NT2/D1 (cell line): ENCODE measurements around the gene FCSK.

Experiments used
- DNase-seq: peaks from one replicate; pipeline ENCODE4 v3.0.0-alpha.2; 2011; ENCODE audit warnings: low read depth, low spot score
- H3K27me3 ChIP-seq: 2 replicates; pipeline ENCODE4 v1.6.0; 2011; ENCODE audit warnings: mild to moderate bottlenecking; ENCODE audit not compliant: insufficient read length, insufficient read depth
- H3K36me3 ChIP-seq: 2 replicates; pipeline ENCODE4 v1.6.1; 2011; ENCODE audit warnings: mild to moderate bottlenecking, low read length, mixed read lengths; ENCODE audit not compliant: insufficient read depth, insufficient read length
- H3K4me1 ChIP-seq: 2 replicates; pipeline ENCODE4 v1.5.1; 2011; ENCODE audit not compliant: insufficient read depth, insufficient read length
- H3K4me3 ChIP-seq: 2 replicates; pipeline ENCODE4 v1.5.1; 2011; ENCODE audit warnings: low read depth; ENCODE audit not compliant: insufficient read length
- H3K9ac ChIP-seq: 2 replicates; pipeline ENCODE4 v1.6.0; 2011; ENCODE audit warnings: low read depth; ENCODE audit not compliant: insufficient read length
- H3K9me3 ChIP-seq: 2 replicates; pipeline ENCODE4 v1.5.1; 2011; ENCODE audit warnings: mild to moderate bottlenecking, low read length; ENCODE audit not compliant: insufficient read depth
- SUZ12 ChIP-seq: IDR thresholded peaks from 2 replicates; pipeline ENCODE4 v1.6.1; 2011; ENCODE audit not compliant: insufficient read length, insufficient read depth; ENCODE audit errors: extremely low read depth
- YY1 ChIP-seq: IDR thresholded peaks from 2 replicates; pipeline ENCODE4 v1.6.1; 2011; ENCODE audit not compliant: insufficient read length, insufficient read depth
- ZNF274 ChIP-seq: IDR thresholded peaks from 2 replicates; pipeline ENCODE4 v1.6.1; 2011; ENCODE audit warnings: mild to moderate bottlenecking, low read depth, low read length

Gene FCSK

GRCh38 chr16:70478912-70479341 lies 24.5 kb downstream of the FCSK start:
- peaks cover 15% of the 10 kb centered on the region for H3K4me1 ChIP-seq
- no peaks in the 10 kb centered on the region for H3K27me3 ChIP-seq
- no peak overlapping the region for H3K9ac ChIP-seq
- no peak for DNase-seq
- no peaks in the 10 kb centered on the region for H3K9me3 ChIP-seq
- TF ChIP-seq ZNF274 (no peak), SUZ12 (no peak), YY1 (no peak)
- no peak overlapping the region for H3K4me3 ChIP-seq
- H3K36me3 ChIP-seq: peaks cover 57% of the 10 kb centered on the region

DNA sequence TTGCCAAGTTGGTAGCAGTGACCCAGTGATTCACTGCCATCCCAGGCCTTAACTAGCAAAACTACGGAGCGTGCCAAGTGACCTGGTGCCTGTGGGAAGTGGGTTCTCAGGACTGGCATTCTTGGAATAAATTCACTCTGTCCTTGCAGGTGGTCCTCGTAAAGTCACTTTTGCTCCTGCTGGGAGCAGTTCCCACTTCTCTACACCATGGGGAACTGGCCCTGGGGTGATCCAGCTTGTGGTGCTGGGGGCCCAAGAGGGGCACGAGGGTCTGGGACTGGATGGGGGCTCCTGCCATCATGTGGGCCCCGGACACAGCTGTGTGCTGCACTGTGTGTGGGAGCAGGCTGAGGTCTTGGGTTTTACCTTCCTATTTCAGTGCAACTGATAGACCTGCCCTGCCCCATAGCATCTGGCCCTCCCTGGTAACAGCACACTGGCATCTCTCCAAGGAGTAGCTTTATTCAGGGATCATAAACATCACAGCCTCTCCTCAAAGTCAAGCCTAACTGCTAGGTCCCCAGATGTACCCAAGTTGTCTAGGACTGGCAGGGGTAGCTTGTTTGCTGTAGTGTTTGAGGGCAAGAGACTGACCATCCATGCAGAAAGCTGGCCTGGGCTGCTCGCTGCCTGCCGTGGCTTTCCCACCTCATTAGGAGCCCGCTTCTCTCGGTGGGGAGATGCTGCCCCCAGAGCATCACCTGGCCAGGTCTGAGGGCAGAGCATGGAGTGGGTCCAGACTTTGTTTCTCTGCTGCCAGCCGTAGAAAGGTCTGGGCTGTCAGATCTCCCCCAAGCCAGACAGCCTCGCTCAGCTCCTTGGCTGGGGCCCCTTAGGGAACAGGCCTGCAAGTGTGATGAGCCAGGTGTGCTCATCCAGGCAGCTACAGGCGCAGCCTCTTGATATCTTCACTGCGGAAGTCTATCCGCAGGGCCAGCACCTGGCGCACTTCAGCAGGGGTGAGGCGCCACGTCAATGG lies 26.0 kb downstream of the FCSK start:
- Histone ChIP-seq H3K9me3 (no peaks in the 10 kb centered on the region), H3K4me1 (peaks cover 12% of the 10 kb centered on the region), H3K36me3 (peaks cover 65% of the 10 kb centered on the region), H3K4me3 (no peak overlapping the region), H3K27me3 (no peaks in the 10 kb centered on the region), H3K9ac (no peak overlapping the region)
- DNase-seq: no peak
- TF ChIP-seq YY1 (no peak), ZNF274 (no peak), SUZ12 (no peak)

DNA sequence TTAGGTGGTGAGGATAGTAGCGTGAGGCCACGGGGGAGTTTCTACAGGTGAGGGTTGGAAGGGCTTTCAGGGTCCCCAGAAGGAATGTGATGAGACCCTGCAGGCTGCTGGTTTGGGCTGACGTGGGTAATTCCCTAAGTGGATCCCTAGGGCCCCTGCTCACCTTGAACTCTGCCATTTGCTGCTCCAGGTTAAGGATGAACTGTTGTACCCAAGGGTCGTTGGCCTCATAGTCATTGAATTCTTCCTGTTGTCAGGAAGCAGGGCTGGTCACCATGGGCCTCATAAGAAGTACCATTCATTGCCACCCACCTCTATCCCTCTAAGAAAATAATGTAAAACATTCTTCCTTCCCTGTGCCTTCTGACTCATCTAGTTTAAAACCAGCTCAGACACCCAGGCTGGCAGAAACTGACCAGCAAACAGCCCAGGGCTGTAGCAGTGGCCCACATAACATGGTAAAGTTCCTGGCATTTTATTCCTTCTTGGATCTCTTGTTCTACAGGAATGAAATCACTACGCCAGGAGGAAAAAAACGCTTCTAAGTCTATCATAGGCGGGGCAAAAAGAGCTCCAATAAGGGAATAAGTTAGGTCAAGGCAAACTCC lies 27.6 kb downstream of the FCSK start:
- no peaks in the 10 kb centered on the region for H3K9me3 ChIP-seq
- peaks cover 5% of the 10 kb centered on the region for H3K4me1 ChIP-seq
- peaks cover 74% of the 10 kb centered on the region for H3K36me3 ChIP-seq
- no peak for DNase-seq
- H3K4me3 ChIP-seq: no peak overlapping the region
- no peak overlapping the region for H3K9ac ChIP-seq
- TF ChIP-seq YY1 (no peak), SUZ12 (no peak), ZNF274 (no peak)
- no peaks in the 10 kb centered on the region for H3K27me3 ChIP-seq

DNA sequence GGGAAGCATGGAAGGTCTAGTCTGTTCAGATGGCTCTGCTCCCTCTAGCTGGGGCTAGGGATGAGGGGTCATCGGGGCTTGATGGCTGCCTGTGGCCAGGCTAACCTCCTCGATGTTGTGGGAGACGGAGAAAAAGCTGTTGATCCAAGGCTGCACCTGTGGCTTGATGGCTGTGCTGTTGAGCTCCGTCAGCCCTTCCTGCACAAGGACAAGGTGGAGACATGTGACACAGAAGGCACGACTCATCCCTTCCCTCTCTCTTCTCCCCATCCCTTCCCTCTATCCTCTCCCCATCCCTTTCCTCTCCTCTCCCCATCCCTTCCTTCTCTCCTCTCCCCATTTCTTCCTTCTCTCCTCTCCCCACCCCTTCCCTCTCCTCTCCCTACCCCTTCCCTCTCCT lies 28.2 kb downstream of the FCSK start:
- no peak for DNase-seq
- Histone ChIP-seq H3K27me3 (no peaks in the 10 kb centered on the region), H3K4me3 (no peak overlapping the region), H3K36me3 (peaks cover 74% of the 10 kb centered on the region), H3K9me3 (no peaks in the 10 kb centered on the region), H3K4me1 (peaks cover 5% of the 10 kb centered on the region), H3K9ac (no peak overlapping the region)
- TF ChIP-seq SUZ12 (no peak), YY1 (no peak), ZNF274 (no peak)

DNA sequence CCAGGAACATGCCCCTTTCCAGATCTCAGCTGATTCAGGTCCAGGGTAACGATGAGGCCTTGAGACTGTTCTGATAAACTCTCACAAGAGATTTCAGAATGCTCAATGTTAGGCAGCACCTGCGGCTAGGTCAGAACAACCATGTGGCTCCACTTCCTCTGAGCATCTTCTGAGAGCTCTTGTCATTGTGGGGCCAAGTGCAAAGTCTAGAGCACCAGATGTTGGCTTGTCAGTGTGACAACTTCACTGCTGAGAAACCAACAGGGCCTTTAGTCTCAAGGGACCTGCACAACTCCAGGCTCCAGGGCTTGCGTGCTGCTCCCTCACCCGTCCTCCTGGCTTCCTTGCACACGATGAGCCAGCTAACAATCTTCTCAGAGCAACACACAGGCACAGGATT lies 29.0 kb downstream of the FCSK start:
- no peak for DNase-seq
- no peak overlapping the region for H3K4me3 ChIP-seq
- H3K4me1 ChIP-seq: peaks cover 5% of the 10 kb centered on the region
- TF ChIP-seq ZNF274 (no peak), YY1 (no peak), SUZ12 (no peak)
- no peak overlapping the region for H3K9ac ChIP-seq
- H3K36me3 ChIP-seq: peaks cover 68% of the 10 kb centered on the region
- H3K27me3 ChIP-seq: no peaks in the 10 kb centered on the region
- no peaks in the 10 kb centered on the region for H3K9me3 ChIP-seq

- H3K36me3 ChIP-seq: peaks cover 58% of the 10 kb centered on the region
- H3K4me1 ChIP-seq: no peaks in the 10 kb centered on the region
- no peak overlapping the region for H3K4me3 ChIP-seq
- no peaks in the 10 kb centered on the region for H3K27me3 ChIP-seq
- DNase-seq: no peak
- no peak for TF ChIP-seq YY1
- TF ChIP-seq ZNF274: no peak
- TF ChIP-seq SUZ12: no peak
- H3K9me3 ChIP-seq: no peaks in the 10 kb centered on the region
- H3K9ac ChIP-seq: no peak overlapping the region
Measured at GRCh38 chr16:70484867-70485266, 30.5 kb downstream of the FCSK start.

DNA sequence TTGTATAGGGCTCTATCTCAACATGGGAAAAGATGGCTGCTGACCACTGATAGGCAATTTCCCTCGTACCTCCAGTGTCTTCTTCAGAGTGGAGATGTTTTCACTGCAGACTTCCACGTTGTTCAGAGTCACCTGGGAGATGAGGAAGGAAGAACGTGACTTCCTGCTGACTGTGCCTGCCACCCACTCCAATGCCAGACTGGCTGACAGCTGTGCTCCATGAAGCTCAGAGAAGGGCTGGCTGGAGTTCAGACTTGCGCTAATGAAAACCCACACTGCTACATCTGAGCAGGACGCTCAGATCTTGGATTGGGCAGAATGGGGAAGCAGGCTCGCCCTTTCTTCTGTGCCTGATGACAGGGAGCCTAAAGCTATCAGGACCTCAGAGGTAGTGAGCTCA lies 35.9 kb downstream of the FCSK start:
- Histone ChIP-seq H3K9me3 (no peaks in the 10 kb centered on the region), H3K27me3 (no peaks in the 10 kb centered on the region), H3K9ac (no peak overlapping the region), H3K4me1 (peaks cover 3% of the 10 kb centered on the region), H3K4me3 (no peak overlapping the region), H3K36me3 (peaks cover 49% of the 10 kb centered on the region)
- no peak for TF ChIP-seq YY1
- DNase-seq: no peak
